ENCODE measurements around the gene TLCD3B. TPM values are rescaled to one million over a fixed set of nuclear protein-coding genes. Genes with fewer than 3 reads are reported as not detected.

Gene TLCD3B
- total RNA-seq, 1 donor = 0.18 TPM

- DNase-seq (ENCODE audit: low read depth) = no peak
- TF ChIP-seq CTCF (IDR thresholded peaks at IDR 0.05; ENCODE audit: insufficient read depth, low read length) = no peak
- no peak overlapping the region for H3K4me3 ChIP-seq (ENCODE audit: low read depth, low read length)
These were observed 42.6 kb downstream of the TLCD3B start for GRCh38 chr16:29988346-29989075.

- no peak for TF ChIP-seq CTCF (IDR thresholded peaks at IDR 0.05; ENCODE audit: insufficient read depth, low read length)
- no peak for DNase-seq (ENCODE audit: low read depth)
- no peak overlapping the region for H3K4me3 ChIP-seq (ENCODE audit: low read depth, low read length)
These were observed 43.5 kb downstream of the TLCD3B start for GRCh38 chr16:29987371-29988085.

- TF ChIP-seq CTCF (IDR thresholded peaks at IDR 0.05; ENCODE audit: insufficient read depth, low read length) = no peak
- no peak for DNase-seq (ENCODE audit: low read depth)
- no peak overlapping the region for H3K4me3 ChIP-seq (ENCODE audit: low read depth, low read length)
These were observed 44.1 kb downstream of the TLCD3B start for GRCh38 chr16:29986931-29987330.

- TF ChIP-seq CTCF (IDR thresholded peaks at IDR 0.05; ENCODE audit: insufficient read depth, low read length) = no peak
- DNase-seq (ENCODE audit: low read depth) = no peak
- no peak overlapping the region for H3K4me3 ChIP-seq (ENCODE audit: low read depth, low read length)
These were observed 44.8 kb downstream of the TLCD3B start for GRCh38 chr16:29986231-29986630.

GRCh38 chr16:29985271-29985811 is 45.7 kb downstream of the TLCD3B start:
- no peak for TF ChIP-seq CTCF (IDR thresholded peaks at IDR 0.05; ENCODE audit: insufficient read depth, low read length)
- no peak overlapping the region for H3K4me3 ChIP-seq (ENCODE audit: low read depth, low read length)

DNA sequence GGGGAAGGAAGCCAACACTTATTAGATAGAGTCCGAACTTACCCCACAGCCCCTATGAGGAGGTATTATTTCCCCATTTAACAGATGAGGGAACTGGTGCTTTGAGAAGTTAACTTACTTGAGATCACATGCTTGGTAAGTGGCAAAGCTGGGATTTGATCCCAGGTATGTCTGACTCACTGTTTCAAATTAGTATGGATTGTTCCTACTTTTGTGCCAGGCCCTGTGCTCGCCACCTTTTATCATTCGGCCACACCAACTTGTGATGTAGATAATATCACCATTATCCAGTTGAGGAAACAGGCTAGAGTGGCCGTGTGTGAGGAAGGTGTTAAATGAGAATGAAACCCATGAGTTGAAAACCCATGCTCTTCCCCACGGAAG is 46.3 kb downstream of the TLCD3B start:
- DNase-seq (ENCODE audit: low read depth) = no peak
- no peak overlapping the region for H3K4me3 ChIP-seq (ENCODE audit: low read depth, low read length)
- no peak for TF ChIP-seq CTCF (IDR thresholded peaks at IDR 0.05; ENCODE audit: insufficient read depth, low read length)

More at GRCh38 chr16:29985271-29985811, 45.7 kb downstream of the TLCD3B start:
- DNase-seq (ENCODE audit: low read depth) = no peak

Measured in fibroblast of the aortic adventitia (primary cell).